ENCODE measurements around the gene KIAA1958. TPM values are rescaled to one million over a fixed set of nuclear protein-coding genes. Genes with fewer than 3 reads are reported as not detected.

The KIAA1958 gene, protein sequence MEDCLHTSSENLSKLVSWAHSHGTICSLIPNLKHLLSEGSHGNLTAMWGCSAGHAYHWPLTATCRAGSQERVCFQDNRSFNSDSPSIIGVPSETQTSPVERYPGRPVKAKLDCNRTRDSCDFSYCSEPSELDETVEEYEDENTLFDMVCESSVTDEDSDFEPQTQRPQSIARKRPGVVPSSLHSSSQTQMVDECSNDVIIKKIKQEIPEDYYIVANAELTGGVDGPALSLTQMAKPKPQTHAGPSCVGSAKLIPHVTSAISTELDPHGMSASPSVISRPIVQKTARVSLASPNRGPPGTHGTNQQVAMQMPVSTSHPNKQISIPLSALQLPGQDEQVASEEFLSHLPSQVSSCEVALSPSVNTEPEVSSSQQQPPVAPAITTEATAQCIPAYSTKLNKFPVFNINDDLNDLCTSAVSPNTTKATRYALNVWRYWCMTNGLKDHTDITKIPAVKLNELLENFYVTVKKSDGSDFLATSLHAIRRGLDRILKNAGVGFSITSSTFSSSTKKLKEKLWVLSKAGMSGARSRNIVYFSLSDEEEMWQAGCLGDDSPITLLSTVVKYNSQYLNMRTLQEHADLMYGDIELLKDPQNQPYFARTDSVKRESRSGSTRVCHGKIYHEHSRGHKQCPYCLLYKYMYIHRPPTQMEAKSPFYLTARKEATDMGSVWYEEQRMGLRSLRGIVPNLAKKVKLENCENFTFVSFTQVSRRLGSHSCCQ
- 10 to 100 TPM in 1 of 3 donors, 1 to 10 TPM in 2; 7.4 to 12.7 (median 9.3) TPM for total RNA-seq
- long read RNA-seq, donor 1, partial matches to known transcripts: 0 of 1 reads
- long read RNA-seq, donor 1, other reads (novel, unspliced or antisense): 0 of 1 reads
- long read RNA-seq, donor 2, partial matches to known transcripts: 0 of 2 reads
- long read RNA-seq, donor 2, other reads (novel, unspliced or antisense): 2 of 2 reads

DNA sequence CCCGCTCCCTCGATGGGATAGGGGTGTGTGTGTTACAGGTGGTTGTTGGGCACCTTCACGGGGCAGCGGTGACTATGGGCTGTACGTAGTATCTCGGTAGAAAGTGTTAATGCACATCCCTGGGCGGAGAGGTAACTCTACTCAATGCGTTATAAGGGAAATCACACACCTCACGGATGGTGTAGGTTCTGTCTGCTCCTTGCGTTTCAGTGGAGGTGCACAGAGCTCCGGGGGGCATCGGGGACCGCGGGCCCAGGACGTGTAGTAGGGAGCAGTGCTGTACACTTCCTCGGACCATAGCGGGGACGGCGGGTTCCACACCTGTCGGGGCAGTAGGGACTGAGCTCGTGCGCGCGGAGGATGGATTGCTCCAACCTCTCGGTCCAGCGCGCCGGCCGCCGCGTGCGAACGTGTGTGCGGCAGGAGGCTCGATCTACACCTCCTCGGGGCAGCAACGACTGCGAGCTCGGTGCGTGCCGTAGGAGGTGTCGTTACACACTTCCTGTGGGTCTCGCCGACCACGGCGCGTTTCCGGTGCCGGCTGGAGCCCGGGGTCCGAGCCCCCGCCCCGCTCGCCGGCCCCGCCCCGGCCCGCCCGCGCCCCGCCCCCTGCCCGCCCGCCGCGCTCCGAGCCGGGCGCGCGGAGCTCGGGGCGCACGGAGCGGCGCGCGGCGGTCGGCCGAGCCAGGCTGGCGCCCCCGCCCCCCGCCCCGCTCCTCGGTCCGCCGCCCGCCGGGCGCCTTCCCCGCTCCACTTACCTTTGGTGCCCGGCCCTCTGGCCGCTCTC, at the start of gene KIAA1958:
Gene KIAA1958, plus strand, starts transcription at position 607 of the 787 bp plus-strand sequence. CDS start 87,254 bp downstream, outside the sequence.
- DNase-seq (peak; percentile 87 to 94 (median 91)), ATAC-seq (peak; percentile 96)
- peak within 1 kb of the TSS; percentile 86 for H3K4me3 ChIP-seq
- intact Hi-C loops (cut with DNase I, micrococcal nuclease): no loop called here
- H3K9me3 ChIP-seq: no peaks in the 10 kb centered on the region
- no peaks in the 10 kb centered on the region for H3K36me3 ChIP-seq (ENCODE audit: low read depth)
- peaks cover 8% of the 10 kb centered on the region for H3K4me1 ChIP-seq (ENCODE audit: low read depth)
- TF ChIP-seq, protein P1, sequence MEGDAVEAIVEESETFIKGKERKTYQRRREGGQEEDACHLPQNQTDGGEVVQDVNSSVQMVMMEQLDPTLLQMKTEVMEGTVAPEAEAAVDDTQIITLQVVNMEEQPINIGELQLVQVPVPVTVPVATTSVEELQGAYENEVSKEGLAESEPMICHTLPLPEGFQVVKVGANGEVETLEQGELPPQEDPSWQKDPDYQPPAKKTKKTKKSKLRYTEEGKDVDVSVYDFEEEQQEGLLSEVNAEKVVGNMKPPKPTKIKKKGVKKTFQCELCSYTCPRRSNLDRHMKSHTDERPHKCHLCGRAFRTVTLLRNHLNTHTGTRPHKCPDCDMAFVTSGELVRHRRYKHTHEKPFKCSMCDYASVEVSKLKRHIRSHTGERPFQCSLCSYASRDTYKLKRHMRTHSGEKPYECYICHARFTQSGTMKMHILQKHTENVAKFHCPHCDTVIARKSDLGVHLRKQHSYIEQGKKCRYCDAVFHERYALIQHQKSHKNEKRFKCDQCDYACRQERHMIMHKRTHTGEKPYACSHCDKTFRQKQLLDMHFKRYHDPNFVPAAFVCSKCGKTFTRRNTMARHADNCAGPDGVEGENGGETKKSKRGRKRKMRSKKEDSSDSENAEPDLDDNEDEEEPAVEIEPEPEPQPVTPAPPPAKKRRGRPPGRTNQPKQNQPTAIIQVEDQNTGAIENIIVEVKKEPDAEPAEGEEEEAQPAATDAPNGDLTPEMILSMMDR (IDR thresholded peaks at IDR 0.05): no peak

DNA sequence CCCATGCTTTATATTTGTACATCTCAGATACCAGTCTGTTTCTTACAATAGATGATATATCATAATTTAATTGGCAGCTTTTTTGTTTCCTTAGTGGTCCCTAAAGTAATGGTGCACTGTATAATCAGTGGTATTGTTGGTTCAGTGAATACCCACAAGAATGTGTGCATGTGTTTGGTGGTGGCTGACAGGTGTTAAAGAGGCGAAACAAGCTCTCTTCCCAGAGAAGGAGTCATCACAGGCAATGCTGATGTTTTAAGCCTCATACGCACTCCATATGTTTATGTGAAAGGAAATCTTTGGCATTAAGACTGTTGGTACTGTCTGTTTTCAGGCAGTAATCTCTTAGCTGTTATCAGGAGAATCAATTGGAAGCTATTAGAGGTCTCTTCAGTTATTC, 49.2 kb upstream of the KIAA1958 start:
- intact Hi-C loops (cut with DNase I, micrococcal nuclease): no loop called here
- ATAC-seq: no peak
- H3K9me3 ChIP-seq: no peaks in the 10 kb centered on the region
- H3K4me1 ChIP-seq (ENCODE audit: low read depth): no peaks in the 10 kb centered on the region
- DNase-seq: no peak
- TF ChIP-seq, protein P1 (IDR thresholded peaks at IDR 0.05): no peak
- no peaks in the 10 kb centered on the region for H3K36me3 ChIP-seq (ENCODE audit: low read depth)
- H3K4me3 ChIP-seq: no peak overlapping the region

DNA sequence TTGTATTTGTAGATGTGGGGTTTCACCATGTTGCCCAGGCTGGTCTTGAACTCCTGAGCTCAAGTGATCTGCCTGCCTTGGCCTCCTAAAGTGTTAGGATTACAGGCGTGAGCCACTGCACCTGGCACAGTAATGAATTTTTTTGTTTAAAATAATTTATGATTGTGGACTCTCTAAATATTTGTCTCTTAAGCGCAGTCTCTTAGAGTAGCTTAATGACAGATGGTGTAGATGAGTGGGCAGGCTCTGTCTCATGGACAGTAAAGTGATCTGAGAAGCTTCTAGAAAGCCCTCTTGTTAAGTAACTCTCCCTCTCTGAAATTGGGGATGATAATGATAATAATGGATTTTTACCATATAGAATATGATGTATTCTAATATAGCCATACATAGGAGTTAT, 47.5 kb upstream of the KIAA1958 start:
- Histone ChIP-seq H3K4me1 (ENCODE audit: low read depth) (no peaks in the 10 kb centered on the region), H3K36me3 (ENCODE audit: low read depth) (no peaks in the 10 kb centered on the region), H3K4me3 (no peak overlapping the region), H3K9me3 (no peaks in the 10 kb centered on the region)
- TF ChIP-seq, protein P1 (IDR thresholded peaks at IDR 0.05): no peak
- DNase-seq (no peak), ATAC-seq (peak; percentile 33)
- intact Hi-C loops (cut with DNase I, micrococcal nuclease): no loop called here

DNA sequence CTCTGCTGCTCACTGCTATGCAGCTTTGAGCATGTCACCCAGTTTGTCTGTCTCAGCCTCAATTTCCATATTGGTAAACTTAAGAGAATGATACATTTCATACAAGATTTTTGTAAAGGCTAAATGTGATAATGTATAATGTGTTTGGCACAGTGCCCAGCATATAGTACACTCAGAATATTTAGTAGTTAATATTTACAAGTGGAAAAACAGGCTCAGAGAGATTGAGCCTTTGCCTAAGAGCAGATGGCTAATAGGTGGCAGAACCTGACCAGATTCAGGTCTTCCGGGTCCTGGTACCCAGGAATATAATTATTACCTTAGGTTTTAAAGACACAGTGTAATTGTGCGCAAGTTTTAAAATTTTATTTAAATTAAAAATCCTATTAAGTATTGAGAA, 46.8 kb upstream of the KIAA1958 start:
- ATAC-seq (no peak), DNase-seq (no peak)

More for the DNA sequence above, 46.8 kb upstream of the KIAA1958 start:
- TF ChIP-seq, protein P1 (IDR thresholded peaks at IDR 0.05): no peak
- Histone ChIP-seq H3K4me3 (no peak overlapping the region), H3K4me1 (ENCODE audit: low read depth) (no peaks in the 10 kb centered on the region), H3K9me3 (no peaks in the 10 kb centered on the region), H3K36me3 (ENCODE audit: low read depth) (no peaks in the 10 kb centered on the region)
- intact Hi-C loops (cut with DNase I, micrococcal nuclease): no loop called here
